GM12872 (cell line): ENCODE data around the gene HMX1.

Experiments
- TF ChIP-seq, protein P1 (sequence below): IDR thresholded peaks from 3 replicates; pipeline ENCODE4 v1.5.1; 2011; ENCODE audit warnings: low read depth, mild to moderate bottlenecking, low read length, moderate library complexity; ENCODE audit not compliant: insufficient read depth

The HMX1 gene

DNA sequence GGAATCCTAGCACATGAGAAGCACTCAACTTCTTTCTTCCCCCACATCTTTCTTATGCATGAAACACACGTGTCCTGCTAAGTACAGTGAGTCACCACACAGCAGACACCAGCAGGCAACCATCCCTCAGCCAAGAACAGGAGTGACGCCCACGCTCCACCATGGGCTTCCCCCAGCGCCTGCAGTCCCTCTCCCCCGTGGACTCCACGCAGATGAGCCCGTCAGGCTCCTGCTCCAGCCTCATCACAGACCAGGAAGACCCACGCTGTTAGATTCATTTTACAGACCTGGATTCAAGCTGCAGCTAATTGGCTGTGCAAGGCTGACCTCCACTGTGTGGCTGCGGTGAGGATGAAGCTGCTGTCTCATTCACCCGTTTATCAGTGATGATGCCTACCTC is 16.7 kb downstream of the HMX1 start:
- TF ChIP-seq, protein P1, sequence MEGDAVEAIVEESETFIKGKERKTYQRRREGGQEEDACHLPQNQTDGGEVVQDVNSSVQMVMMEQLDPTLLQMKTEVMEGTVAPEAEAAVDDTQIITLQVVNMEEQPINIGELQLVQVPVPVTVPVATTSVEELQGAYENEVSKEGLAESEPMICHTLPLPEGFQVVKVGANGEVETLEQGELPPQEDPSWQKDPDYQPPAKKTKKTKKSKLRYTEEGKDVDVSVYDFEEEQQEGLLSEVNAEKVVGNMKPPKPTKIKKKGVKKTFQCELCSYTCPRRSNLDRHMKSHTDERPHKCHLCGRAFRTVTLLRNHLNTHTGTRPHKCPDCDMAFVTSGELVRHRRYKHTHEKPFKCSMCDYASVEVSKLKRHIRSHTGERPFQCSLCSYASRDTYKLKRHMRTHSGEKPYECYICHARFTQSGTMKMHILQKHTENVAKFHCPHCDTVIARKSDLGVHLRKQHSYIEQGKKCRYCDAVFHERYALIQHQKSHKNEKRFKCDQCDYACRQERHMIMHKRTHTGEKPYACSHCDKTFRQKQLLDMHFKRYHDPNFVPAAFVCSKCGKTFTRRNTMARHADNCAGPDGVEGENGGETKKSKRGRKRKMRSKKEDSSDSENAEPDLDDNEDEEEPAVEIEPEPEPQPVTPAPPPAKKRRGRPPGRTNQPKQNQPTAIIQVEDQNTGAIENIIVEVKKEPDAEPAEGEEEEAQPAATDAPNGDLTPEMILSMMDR: no peak

DNA sequence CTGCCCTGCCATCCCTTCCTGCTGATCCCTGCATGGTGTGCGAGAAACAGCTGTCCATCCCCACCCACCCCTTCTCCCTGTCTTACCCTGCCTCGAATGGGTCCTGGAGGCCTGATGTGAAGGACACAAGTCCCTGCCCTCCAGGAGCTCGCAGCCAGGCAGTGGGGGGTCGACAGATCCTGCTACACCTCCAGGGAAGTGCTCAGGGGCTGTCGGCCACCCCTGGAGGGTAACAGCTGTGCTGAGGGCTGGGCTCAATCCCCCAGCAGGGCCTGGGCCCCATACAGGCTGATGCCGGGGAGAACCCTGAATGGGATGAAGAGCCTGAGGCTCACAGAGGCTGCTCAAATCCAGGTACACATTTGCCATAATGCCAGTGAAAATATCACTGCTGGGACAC is 17.6 kb downstream of the HMX1 start:
- TF ChIP-seq, protein P1: no peak

DNA sequence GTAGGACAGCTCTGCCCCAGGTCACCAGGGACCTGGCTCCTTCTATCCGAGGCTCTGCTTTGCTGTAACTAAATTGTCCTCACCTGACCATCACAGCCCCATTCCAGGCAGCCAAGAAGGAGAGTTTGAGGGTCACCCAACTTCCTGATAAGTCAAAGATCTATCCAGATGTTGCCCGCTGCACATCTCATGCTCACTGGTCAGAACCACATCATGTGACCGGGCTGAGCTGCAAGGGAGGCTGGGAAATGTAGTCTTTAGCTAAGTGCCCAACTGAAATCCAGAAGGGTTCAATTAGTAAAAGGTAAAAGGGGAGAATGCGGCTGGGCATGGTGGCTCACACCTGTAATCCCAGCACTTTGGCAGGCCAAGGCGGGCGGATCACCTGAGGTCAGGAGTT is 18.4 kb downstream of the HMX1 start:
- TF ChIP-seq, protein P1: no peak

DNA sequence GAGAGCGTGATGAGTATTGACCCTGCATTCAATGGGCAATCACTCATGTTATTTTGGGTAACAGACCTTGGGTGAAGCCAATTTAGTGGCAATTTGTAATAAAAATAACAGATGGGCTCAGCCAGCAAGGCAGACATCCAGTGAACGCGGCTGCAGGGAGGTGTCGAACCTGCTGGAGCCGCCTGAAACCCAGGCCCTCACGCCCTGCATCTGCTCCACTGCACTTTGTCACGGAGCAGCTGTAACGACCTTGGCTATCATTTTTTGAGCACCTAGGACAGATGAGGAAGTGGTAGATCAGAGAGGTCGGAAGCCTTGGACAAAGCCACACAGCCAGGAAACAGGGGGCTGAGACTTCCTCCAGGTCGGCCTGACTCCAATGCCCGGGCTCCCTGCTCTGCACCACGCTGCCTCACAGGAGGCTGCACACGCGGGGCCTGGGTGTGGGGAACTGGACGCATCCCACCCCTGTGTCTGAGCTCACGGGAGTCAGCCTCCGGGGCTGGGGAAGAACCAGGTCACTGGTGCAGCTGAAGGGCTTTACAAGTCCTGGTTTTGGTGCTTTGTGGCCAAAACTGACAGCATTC is 19.4 kb downstream of the HMX1 start:
- TF ChIP-seq, protein P1: no peak

DNA sequence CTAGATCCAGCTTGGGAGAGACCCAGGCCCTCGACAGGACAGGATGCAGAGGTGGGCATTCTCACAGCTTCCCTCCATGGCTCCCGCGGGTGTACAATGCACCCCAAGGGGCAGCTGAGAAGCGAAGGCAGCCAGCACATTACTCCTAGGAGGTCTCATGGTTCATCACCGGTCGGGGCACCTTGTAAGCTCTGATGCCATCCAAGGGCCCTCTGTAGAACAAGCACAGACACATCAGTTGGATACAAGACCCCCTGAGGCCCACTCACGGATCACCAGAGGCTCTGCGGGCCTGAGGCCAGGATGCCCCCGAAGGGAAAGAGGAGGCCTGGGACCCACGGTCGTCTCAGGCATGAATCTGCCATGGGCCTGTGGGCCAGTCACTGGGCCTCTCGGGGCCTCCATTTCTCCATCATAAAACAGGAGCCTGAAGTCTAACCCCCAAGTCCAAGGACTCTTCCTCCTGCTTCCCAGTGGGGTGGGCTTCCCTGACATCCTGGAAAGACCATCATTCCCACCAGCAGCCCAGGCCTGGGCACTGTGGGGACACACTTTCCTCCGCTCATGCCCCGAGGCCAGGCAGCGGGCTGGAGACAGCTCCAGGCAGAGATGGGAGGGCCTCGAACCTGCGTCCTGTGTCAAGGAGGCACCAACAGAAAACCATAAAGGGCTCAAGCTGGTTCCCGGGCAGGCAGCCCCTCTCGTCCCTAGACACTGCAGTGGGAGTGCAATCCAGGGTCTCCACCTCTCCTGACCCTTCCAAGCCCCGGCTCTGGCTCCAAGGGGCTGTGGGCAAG is 20.1 kb downstream of the HMX1 start:
- TF ChIP-seq, protein P1: no peak

DNA sequence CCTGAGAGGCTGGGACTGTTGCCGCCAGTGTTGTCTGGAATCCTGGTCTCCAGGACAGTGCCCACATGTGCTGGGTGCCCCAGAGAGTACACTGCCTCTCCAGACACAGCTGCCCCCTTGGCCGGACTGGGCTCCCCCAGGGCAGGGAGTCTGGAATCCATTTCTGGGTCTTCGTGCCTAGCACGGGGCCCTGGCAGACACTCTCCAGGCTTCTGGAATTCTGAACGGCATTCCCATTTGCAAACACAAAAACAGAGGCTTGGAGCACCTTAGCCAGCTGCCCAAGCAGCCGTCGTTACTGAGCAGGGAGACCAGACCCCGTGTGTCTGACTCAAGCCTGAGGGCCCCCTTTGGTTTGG is 20.8 kb downstream of the HMX1 start:
- TF ChIP-seq, protein P1: no peak

DNA sequence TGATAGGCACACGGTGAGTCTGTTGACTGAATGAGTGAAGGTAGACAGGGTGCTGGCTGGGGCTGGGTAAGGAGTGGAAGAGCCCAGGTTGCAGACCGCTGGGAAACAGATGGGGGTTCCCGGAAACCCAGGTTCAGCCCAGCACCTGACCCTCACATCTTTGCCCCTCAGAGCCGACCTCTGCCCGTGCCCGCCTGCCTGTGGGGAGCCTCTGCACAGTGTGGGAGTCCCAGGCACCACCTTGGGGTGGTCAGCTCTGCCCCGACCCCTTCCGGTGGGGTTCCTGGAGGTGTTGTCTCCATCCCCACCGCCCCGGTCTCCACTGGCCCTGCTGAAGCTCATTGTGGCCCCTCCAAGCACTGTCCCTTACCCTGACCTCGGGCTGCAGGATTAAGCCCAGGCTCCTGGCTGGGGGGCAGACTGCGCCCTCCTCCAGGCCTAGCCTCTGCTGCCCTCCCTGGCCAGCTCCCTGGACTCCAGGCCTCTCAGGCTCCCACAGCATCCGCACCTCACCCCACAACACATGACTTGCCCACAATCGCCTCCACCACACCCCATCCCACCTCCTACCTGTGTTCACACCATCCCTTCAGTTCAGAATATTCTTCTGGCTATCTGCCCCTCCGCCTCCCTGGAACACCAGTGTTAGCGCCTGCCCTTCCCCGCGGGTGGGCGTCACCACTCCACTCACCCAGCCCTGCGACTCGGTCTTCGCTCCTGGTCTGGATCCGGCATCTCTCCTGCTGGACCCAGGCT is 21.4 kb downstream of the HMX1 start:
- TF ChIP-seq, protein P1: no peak
